Embryonic facial prominence (tissue), 1 donor: Measurements from ENCODE around the gene SLC16A7.
"Not testable (repeated sequence)": the region's sequence is repeated elsewhere in the genome, so short reads cannot be mapped to it uniquely, and the experiment has no call there.

ENCODE experiments used
- DNase-seq: peaks from one replicate; pipeline ENCODE4 v3.0.0-alpha.2; 2016; ENCODE audit errors: extremely low spot score

Gene SLC16A7

DNA sequence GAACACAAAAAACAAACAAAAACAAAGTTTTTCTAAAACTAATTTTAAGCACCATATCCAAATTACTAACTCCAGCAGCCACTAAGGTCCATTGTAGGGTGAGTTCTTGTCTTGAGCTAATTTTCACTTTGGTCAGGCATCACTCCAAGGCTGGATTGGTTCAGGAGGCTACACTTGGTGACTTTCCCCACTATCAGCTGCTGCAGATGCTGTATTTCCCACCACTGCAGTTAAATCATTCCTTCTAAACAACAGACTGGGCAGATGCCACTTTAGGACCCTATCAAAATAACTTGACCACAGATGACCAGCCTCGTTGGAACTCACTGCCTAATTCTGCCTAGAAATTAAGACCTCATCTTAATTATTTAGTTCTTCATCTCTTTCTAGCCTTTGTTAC lies 140.5 kb downstream of the SLC16A7 start:
- no peak for DNase-seq

- DNase-seq: no peak
Observed at GRCh38 chr12:59736786-59737185, 141.0 kb downstream of the SLC16A7 start.

- no peak for DNase-seq
Observed at GRCh38 chr12:59737725-59738463, 142.1 kb downstream of the SLC16A7 start.

DNA sequence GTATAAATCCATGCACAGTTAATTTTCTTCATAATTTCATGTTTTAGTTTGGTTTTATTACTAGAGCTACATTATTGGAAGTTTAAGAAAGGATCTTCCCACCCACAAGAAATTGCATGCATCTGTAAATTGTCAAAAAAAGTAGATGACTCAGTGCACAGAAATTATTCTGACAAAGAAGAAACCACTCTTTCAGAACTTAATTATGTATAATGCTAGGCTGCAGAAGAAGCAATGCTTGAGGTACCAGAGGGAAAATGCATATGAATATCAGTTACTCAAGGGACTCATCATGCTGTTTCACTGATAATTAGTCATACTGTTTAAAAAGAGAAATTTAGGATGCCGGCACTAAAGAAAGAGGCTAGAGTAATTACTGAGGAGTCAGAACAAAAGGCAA lies 147.0 kb downstream of the SLC16A7 start:
- no peak for DNase-seq

GRCh38 chr12:59744564-59744963 lies 148.7 kb downstream of the SLC16A7 start:
- no peak for DNase-seq

DNA sequence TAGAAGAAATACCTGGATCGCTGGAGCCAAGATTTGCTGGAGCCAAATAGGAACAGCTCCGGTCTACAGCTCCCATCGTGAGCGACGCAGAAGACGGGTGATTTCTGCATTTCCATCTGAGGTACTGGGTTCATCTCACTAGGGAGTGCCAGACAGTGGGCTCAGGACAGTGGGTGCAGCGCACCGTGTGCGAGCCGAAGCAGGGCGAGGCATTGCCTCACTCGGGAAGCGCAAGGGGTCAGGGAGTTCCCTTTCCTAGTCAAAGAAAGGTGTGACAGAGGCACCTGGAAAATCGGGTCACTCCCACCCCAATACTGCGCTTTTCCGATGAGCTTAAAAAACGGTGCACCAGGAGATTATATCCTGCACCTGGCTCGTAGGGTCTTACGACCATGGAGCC lies 155.3 kb downstream of the SLC16A7 start:
- not testable (repeated sequence) for DNase-seq

GRCh38 chr12:59761542-59761941 lies 165.7 kb downstream of the SLC16A7 start:
- DNase-seq: no peak

DNA sequence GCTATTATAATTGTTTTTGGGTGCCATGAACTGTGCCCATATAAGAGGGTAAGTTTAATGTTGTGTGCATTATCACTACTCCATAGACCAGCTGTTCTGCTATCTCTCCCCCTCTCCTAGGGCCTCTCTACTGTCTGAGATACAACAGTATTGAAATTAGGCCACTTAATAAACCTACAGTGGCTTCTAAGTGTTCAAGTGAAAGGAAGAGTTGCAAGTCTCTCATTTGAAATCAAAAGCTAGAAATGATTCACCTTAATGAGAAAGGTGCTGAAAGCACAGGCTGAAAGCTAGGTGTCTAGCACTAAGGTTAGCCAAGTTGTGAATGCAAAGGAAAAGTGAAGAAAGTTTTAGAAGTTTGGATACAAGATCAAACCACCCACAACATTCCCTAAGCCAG lies 168.0 kb downstream of the SLC16A7 start:
- no peak for DNase-seq

DNA sequence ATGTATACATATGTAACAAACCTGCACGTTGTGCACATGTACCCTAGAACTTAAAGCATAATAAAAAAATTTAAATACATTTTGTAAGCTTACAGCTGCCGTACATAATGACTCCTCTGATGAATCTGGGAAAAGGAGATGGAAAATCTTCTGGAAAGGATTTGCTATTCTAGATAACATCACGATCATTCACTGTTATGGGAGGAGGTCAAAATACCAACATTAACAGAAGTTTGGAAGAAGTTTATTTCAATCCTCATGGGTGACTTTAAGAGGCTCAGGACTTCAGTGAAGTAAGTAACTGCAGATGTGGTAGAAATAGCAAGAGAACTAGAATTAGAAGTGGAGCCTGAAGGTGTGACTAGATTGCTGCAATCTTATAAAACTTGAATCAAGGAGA lies 172.2 kb downstream of the SLC16A7 start:
- no peak for DNase-seq

- DNase-seq: no peak
Observed at GRCh38 chr12:59780605-59781135, 184.8 kb downstream of the SLC16A7 start.

GRCh38 chr12:59787610-59788009 lies 191.8 kb downstream of the SLC16A7 start:
- no peak for DNase-seq

DNA sequence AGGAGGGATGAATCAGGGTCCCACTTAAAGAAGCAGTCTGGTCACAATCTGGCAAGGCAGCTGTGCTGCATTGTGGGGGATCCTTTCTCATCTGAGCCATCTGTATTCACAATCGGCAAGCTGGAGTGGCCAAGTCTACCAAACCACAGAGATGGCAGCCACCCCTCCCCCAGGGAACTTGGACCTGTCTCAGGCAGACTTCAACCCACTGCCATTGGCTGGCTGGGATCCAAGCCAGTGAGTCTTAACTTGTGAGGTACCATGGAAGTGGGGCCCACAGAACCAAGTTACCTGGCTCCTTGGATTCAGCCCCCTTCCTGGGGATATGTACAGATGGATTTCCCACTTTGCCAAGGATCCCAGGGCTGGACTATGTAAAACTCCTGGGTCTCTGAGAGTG lies 196.8 kb downstream of the SLC16A7 start:
- no peak for DNase-seq

DNA sequence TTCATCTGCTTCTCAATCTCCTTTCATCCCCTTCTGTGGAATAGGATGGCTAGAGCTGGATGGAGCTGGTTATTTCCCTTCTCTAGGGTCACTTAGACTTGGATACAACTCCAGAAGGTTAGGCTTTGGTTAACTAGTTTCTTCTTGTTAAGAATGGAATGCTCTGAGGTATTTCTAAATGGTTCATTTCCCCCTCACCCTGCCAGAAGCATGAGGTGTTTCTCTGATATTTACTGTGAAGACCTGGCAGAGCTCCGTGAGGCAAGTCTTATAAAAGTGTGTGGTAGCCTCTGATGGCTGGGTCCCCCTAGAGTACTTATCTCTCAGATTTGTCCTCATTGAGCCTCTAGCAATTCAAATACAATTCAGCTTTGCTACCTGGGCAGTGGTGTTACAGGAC lies 207.9 kb downstream of the SLC16A7 start:
- no peak for DNase-seq

DNA sequence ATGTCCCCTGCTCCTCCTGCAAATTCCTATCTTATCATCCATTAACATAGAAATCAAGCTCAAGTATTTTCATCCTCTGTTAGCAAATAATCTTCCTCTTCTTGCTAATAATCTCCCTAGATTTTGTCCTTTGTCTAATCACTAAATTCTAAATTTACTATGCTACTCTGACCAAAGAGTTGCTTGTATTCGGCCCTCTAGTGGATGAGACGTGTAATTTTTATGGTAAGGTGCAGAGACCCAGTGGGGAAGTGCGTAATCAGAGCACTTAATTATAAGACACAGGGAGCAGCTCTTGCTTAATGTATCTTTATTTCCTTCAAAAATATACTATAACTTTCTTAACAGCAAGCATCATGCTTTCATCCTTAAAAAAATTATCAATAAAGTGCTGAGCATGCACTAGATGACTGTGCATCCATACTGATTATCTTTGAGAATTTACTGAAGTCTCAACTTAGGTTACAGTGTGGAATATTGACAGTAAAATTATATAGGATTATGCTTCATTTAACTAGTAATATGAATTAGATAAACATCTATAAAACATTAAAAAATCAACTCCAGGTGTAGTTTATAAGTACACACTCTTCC lies 212.6 kb downstream of the SLC16A7 start:
- no peak for DNase-seq

DNA sequence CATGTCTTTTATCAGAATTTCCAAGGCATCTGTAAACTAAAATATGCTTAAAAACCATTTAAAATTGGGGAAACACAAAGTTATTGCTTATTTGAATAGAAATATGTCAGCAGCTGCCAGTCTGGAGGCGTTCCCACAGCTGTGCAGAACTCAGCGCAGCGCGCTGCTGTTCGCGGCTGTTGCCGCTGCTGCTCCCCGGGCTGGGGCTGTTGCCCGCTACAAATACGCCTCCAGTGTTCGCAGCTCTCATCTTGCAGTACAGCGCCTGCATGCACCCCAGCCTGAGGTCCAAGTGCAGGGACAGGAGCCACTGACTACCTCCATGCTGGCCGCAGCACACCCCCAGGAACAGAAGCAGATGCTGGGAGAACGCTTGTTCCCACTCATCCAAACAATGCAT lies 216.2 kb downstream of the SLC16A7 start:
- DNase-seq: no peak

GRCh38 chr12:59812716-59813115 lies 216.9 kb downstream of the SLC16A7 start:
- DNase-seq: no peak

GRCh38 chr12:59820594-59821011 lies 224.8 kb downstream of the SLC16A7 start:
- DNase-seq: no peak

GRCh38 chr12:59823567-59823966 lies 227.7 kb downstream of the SLC16A7 start:
- no peak for DNase-seq

DNA sequence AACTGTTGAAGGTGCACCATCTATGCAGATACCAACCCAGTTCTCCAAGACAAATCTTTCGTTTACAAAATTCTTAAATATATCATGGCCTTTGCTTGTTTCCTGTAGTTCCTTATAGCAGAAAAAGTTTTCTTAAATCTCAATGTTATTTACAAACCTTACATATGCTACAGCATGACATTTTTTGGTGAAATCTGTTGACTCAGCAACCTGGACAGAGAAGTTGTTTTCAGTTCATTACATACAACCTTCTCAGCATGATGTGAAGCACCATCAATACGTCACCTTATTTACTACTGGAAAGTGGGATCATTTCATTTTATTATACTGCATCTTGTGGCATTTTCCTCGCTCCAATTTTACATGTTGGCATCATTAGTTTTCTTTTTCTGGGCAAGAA lies 231.9 kb downstream of the SLC16A7 start:
- DNase-seq: no peak

- no peak for DNase-seq
Observed at GRCh38 chr12:59828521-59828920, 232.7 kb downstream of the SLC16A7 start.

- no peak for DNase-seq
Observed at GRCh38 chr12:59833408-59833807, 237.6 kb downstream of the SLC16A7 start.

GRCh38 chr12:59834659-59835474 lies 239.0 kb downstream of the SLC16A7 start:
- no peak for DNase-seq
